ENCODE results near the gene ETV6.

ETV6 gene

DNA sequence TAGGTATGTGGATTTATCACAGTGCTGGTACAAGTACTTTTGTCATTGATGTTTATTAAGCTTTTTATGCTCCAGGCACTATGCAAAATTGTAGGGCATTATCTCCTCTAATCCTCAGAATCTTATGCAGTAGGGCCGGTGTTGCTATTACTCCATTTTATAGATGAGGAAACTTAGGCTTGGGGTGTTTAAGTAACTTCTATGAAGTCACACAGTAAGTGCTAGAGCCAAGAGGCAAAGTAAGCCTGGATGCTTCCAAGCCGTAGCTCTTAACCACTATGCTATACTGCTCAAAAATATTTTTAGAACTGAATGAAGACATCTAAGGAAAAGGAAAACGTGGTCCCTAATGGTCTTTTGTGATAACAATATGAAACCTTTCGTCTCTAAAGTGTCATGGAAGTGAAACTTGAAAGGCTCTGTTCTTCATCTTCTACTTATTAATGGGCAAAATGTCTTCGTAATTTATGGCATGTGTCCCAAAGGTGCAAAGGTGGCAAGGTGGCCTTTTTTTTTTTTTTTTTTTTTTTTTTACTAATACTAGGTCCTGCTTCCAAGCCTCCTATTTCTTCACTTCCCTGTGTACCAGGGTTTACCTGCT lies 85.2 kb downstream of the ETV6 start:
- Histone ChIP-seq H3K27ac (ENCODE audit: low read length) (no peak overlapping the region), H4K20me1 (ENCODE audit: insufficient read depth, low read length) (peaks cover 35% of the 10 kb centered on the region), H3K9ac (ENCODE audit: low read depth, low read length) (no peak overlapping the region), H3K4me2 (ENCODE audit: insufficient read depth, low read length) (no peak overlapping the region), H3K79me2 (ENCODE audit: insufficient read depth, low read length) (peaks cover 97% of the 10 kb centered on the region), H3K4me1 (ENCODE audit: insufficient read depth, low read length) (0 out of 2 replicates have a peak, but pooled peaks cover 8% of the 10 kb centered on the region), H3K27me3 (ENCODE audit: insufficient read depth, low read length, poor library complexity) (no peaks in the 10 kb centered on the region), H3K9me3 (ENCODE audit: insufficient read depth, low read length, severe bottlenecking) (no peaks in the 10 kb centered on the region), H3K36me3 (ENCODE audit: insufficient read depth, low read length) (peaks cover 33% of the 10 kb centered on the region), H3K4me3 (ENCODE audit: low read depth in 1 of 2, low read length in 2 of 2) (no peak overlapping the region), H2AFZ (ENCODE audit: low read depth, low read length) (no peak overlapping the region)
- TF ChIP-seq, protein P1, sequence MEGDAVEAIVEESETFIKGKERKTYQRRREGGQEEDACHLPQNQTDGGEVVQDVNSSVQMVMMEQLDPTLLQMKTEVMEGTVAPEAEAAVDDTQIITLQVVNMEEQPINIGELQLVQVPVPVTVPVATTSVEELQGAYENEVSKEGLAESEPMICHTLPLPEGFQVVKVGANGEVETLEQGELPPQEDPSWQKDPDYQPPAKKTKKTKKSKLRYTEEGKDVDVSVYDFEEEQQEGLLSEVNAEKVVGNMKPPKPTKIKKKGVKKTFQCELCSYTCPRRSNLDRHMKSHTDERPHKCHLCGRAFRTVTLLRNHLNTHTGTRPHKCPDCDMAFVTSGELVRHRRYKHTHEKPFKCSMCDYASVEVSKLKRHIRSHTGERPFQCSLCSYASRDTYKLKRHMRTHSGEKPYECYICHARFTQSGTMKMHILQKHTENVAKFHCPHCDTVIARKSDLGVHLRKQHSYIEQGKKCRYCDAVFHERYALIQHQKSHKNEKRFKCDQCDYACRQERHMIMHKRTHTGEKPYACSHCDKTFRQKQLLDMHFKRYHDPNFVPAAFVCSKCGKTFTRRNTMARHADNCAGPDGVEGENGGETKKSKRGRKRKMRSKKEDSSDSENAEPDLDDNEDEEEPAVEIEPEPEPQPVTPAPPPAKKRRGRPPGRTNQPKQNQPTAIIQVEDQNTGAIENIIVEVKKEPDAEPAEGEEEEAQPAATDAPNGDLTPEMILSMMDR (IDR thresholded peaks at IDR 0.05; ENCODE audit: borderline replicate concordance, extremely low read depth, low read length, poor library complexity, severe bottlenecking): no peak
- TF ChIP-seq EZH2 (IDR thresholded peaks at IDR 0.05; ENCODE audit: borderline replicate concordance, low read depth, low read length, severe bottlenecking): no peak
- DNase-seq (no peak), ATAC-seq (ENCODE audit: insufficient read depth, low read depth) (no peak)

GRCh38 chr12:11738450-11738849 lies 89.0 kb downstream of the ETV6 start:
- no peak overlapping the region for H2AFZ ChIP-seq (ENCODE audit: low read depth, low read length)
- H3K36me3 ChIP-seq (ENCODE audit: insufficient read depth, low read length): peaks cover 19% of the 10 kb centered on the region
- no peak overlapping the region for H3K4me3 ChIP-seq (ENCODE audit: low read depth in 1 of 2, low read length in 2 of 2)
- TF ChIP-seq EZH2 (IDR thresholded peaks at IDR 0.05; ENCODE audit: borderline replicate concordance, low read depth, low read length, severe bottlenecking): no peak
- TF ChIP-seq, protein P1 (IDR thresholded peaks at IDR 0.05; ENCODE audit: borderline replicate concordance, extremely low read depth, low read length, poor library complexity, severe bottlenecking): no peak
- peaks cover 23% of the 10 kb centered on the region for H4K20me1 ChIP-seq (ENCODE audit: insufficient read depth, low read length)
- peaks cover 99% of the 10 kb centered on the region for H3K79me2 ChIP-seq (ENCODE audit: insufficient read depth, low read length)
- no peaks in the 10 kb centered on the region for H3K27me3 ChIP-seq (ENCODE audit: insufficient read depth, low read length, poor library complexity)
- no peak overlapping the region for H3K4me2 ChIP-seq (ENCODE audit: insufficient read depth, low read length)
- no peaks in the 10 kb centered on the region for H3K9me3 ChIP-seq (ENCODE audit: insufficient read depth, low read length, severe bottlenecking)
- H3K27ac ChIP-seq (ENCODE audit: low read length): no peak overlapping the region
- no peak overlapping the region for H3K9ac ChIP-seq (ENCODE audit: low read depth, low read length)
- DNase-seq (no peak), ATAC-seq (ENCODE audit: insufficient read depth, low read depth) (no peak)
- H3K4me1 ChIP-seq (ENCODE audit: insufficient read depth, low read length): no peaks in the 10 kb centered on the region

GRCh38 chr12:11739980-11740577 lies 90.6 kb downstream of the ETV6 start:
- Histone ChIP-seq H3K9ac (ENCODE audit: low read depth, low read length) (no peak overlapping the region), H3K4me3 (ENCODE audit: low read depth in 1 of 2, low read length in 2 of 2) (no peak overlapping the region), H3K27ac (ENCODE audit: low read length) (no peak overlapping the region), H3K4me2 (ENCODE audit: insufficient read depth, low read length) (no peak overlapping the region), H2AFZ (ENCODE audit: low read depth, low read length) (no peak overlapping the region), H3K79me2 (ENCODE audit: insufficient read depth, low read length) (peaks cover 99% of the 10 kb centered on the region), H3K9me3 (ENCODE audit: insufficient read depth, low read length, severe bottlenecking) (no peaks in the 10 kb centered on the region), H3K27me3 (ENCODE audit: insufficient read depth, low read length, poor library complexity) (no peaks in the 10 kb centered on the region), H3K36me3 (ENCODE audit: insufficient read depth, low read length) (peaks cover 22% of the 10 kb centered on the region), H4K20me1 (ENCODE audit: insufficient read depth, low read length) (peaks cover 24% of the 10 kb centered on the region), H3K4me1 (ENCODE audit: insufficient read depth, low read length) (no peaks in the 10 kb centered on the region)
- DNase-seq (no peak), ATAC-seq (ENCODE audit: insufficient read depth, low read depth) (no peak)
- TF ChIP-seq EZH2 (IDR thresholded peaks at IDR 0.05; ENCODE audit: borderline replicate concordance, low read depth, low read length, severe bottlenecking): no peak
- TF ChIP-seq, protein P1 (IDR thresholded peaks at IDR 0.05; ENCODE audit: borderline replicate concordance, extremely low read depth, low read length, poor library complexity, severe bottlenecking): no peak
